Midbrain (tissue), 1 donor: Measurements from ENCODE around the gene CTNNBIP1.

ENCODE experiments used
- DNase-seq: peaks from one replicate; lab custom pipeline; 2025; lab: John Stamatoyannopoulos, UW

Gene CTNNBIP1

DNA sequence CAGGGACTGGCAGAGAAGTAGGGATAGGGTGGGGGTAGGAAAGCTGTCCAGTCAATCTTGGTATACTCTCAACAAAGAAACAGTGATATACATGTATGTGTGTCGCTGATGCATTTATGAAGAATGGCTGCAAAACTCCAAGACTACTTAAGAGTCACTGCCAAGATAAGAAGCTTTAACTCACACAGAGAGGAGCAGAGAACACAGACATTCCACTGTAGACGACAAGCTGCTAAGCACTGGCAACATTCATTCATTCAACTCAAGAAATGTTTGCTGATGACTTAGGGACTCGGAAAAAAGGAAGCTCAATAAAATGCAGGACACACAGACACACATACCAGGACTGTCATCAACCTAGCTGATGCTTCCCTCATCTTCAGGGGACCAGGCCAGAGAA, 5.5 kb downstream of the CTNNBIP1 start:
- DNase-seq = no peak

DNA sequence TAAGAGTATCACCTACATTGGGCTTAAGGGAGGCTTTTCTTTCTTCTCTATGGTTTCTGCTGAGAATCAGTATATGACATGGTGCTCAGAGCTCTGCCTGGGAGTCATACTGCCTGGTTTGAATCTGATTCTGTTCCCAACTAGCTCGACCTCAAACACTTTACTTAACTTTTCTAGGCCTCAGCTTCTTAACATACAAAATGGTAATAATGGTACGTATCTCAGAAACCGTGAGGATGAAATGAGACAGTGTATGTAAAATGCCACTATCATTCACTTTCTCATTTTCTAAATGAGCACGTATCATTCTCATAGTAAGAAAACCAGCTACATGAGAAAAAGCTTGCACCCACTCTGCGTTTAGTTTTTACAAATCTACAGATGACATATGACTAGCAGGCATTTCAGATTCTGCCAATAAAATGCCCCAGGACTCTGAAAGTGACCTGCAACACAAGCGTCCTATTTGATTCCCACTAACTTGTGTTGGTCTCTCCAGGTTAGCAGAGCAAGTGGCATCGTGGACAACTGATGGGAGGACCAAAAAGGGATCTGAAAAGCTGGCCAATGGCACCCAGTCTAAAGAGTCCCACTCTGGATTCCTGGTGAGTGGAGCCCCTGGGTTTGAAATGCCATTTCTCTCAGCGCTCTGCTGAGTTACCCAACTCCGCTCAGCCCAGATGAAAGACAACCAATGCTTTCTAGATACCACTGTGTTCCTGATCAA, 6.1 kb downstream of the CTNNBIP1 start:
- DNase-seq = no peak

DNA sequence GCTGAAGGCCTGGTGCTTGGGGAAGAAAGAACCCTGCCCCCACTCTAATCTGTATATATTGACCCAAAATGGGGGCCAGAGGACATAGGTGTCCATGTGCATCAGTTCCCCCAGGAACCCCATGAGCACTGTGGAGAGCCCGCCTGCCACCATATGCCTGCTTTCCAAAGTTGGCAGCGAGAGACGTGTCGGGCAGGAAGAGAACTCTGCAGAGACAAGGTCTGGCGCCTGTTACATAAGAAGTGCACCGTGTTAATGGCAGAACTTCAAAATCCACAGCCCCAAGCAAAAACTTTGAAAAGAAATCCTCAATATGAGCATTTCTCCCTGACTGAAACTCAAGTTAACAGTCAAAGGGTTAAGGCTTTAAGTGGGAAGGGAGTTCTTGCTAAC, 8.0 kb downstream of the CTNNBIP1 start:
- no peak for DNase-seq

DNA sequence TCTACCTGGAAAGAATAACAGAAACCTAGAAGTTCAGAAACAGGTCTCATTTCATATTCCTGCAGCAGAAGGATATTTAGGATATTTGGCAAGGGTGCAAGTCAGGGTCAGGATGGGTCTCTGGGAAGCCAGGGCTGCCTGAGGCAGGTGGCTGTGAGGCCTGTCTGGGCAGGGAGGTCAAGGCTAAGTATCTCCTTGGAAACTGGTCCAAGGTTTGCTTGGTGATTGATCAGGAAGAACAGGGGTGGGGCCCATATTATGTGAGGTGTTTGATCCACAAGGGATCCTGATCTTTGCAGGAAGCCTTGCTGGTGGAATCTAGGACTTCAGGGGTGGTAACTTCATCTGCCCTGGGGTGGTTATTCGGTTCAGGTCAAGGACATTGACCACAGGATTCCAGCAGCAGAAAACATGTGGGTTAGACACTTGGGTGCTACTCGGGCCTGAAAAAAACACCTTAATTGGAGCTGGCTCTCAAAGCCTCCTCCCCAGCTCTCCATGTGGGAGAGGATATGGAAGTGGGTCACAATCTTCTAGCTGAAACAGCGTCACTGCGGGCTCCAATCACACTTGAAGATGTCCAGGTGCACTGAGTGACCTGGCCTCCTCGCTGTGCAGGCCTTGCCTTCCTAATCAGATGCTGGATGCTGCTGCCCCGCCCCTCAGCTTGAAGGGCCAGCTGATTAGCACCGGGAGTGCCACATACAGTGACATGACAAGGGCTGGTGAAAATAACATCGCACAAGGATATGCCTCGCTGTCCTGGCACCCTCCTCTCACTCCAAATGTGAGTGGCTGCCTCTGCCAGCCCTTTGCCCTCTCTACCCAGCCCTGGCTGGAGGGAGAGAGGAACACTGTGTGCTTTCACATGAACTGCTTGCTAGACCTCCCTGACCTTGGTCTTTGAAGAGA, 8.7 kb downstream of the CTNNBIP1 start:
- no peak for DNase-seq

DNA sequence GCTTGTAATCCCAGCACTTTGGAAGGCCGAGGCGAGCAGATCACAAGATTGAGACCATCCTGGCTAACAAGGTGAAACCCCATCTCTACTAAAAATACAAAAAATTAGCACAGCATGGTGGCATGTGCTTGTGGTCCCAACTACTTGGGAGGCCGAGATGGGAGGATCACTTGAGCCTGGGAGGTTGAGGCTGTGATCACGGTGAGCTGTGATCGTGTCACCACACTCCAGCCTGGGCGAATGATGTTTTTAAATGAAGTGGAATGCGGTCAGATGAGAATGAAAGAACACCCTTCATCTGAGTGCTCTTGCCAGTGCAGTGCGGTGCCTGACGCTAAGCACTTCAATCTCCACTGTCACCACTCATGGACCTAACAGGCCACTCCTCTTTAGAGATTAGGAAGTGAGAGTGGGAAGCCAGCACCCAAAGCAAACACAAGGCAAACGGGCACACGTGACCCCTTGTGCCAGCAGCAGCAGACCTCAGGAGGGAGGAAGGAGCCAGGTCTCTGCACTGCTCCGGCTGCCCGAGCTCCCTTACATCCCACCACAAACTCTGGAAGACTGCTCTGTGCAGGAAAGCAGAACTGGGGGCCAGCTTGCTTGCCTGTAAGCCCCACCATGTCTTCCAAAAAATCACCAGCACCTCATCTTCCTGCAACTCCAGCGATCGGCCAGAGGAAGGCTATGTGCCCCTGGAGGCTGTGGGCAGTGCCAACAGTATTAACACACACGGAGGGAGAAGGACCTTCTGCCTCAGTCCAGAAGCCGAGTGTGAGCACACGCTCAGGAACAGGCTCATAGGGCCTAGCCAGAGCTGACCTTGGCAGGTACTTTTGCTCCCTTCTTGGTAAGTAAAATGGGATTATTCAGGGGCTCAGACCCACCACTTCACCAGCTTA, 9.7 kb downstream of the CTNNBIP1 start:
- peak; percentile 73 for DNase-seq

DNA sequence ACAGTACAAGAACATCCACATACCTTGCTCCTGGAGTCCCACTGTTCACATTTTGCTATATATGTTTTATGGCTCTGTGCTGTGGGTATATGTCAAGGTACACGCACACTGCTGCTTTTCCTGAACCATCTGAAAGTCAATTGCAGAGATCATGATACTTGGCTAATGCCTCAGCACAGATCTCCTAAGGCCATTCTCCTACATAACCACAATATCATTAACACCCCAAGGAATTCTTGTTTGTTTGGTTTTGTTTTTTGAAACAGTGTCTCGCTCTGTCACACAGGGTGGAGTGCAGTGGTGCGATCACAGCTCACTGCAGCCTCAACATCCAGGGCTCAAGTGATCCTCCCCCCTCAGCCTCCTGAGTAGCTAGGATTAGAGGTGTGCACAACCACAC, 16.0 kb downstream of the CTNNBIP1 start:
- DNase-seq = no peak

DNA sequence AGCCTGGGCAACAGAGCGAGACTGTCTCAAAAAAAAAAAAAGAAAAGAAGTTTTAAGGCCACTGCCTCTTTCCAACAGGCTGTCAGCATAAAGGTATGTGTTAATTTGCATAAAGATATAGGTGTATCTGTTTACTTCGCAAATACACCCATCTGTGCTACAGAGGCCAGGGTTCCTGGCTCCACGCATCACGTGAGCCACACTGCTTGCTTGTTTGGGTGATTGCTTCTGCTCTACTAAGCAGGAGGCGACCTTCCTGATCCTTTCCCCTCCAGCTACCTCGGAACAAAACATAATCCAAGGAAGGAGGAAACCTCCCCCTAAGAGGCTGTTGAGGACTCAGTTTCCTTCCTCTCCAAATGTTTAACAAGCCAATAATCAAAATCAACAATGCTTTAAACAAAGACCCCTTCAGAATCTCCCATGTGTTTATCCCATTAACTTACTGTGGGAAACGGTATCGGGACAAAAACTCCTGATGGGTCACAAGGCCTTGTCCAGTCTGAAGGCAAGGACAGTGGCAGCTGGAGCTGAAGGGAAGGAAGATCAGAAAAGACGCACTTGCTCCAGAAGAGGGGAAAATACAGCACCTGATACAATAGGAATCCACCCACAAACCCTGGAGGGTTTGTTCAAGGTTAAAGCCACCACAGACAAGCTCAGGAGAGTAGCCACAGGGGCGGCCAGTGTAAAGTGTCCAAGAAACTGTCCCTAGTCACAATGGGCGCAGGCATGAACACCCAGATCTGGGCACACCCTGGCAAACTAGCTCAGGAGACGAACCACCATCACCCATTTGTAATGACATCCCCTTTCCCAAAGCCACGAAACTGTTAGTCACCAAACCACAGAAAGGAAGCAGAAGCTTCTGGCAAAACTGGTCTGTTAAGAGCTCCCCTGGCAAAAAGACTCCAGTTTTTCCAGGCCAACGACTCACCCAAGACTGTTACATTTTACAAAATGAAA, 17.2 kb downstream of the CTNNBIP1 start:
- DNase-seq = no peak

DNA sequence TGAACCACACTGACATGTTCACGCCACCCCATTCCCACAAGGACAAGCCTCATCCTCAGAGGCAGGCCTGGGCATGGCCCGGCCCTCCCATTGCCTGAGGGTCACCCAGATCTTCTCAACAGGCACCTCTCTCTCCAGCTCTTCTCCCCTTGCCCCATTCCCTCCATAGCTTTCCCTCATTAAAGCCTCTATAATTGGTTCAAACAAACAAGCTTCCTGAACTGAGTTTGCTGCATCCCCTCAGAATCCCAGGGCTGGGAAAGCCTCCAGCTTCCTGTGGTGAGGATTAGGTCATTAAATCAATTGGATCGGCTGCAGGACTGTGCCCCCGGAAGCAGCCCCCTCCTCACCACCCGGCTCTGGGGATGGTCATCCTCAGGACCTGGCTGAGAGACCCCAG, 18.9 kb downstream of the CTNNBIP1 start:
- no peak for DNase-seq

DNA sequence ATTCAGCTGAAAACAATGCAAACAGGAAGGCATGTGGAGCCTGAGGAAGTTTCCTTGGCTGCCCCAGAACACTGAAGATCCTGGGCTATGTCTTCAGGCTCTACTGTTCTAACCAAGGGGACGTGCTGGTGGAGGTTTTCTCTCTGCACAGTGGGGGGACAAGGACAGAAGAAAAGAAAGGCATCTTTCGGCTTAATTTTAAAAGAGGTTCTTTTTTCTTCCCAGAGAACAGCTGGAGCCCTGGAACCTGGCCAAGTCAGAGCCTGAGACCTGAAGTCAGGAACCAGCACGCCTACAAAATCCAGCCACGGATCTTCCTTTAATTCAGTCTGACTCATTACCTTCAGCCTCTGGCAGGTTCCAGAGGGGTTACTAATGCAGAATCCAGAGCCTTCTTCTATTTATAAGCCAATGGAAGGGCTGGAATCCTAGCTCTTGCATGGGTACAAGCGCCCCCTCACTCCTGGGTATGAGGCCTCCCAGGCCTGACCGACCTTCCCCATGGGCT, 19.8 kb downstream of the CTNNBIP1 start:
- DNase-seq = no peak

DNA sequence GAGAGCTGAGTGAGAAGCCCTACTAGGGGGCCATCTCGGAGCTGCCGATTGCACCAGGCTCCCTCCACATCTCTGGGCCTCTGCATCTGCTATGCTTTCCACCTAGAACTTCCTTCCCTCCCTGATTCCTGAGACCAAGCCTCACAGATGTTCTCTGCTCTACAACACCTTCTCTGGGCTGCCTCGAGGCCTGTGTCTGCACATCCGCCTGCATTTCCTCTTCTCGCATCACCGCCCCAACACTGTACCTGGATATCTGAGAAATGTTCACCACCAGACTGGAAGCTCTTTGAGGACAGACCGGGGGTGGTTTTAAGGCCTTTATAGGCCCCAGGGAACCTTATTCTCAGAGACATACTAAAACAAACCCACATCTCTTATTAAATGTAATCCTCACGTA, 20.7 kb downstream of the CTNNBIP1 start:
- DNase-seq = no peak

DNA sequence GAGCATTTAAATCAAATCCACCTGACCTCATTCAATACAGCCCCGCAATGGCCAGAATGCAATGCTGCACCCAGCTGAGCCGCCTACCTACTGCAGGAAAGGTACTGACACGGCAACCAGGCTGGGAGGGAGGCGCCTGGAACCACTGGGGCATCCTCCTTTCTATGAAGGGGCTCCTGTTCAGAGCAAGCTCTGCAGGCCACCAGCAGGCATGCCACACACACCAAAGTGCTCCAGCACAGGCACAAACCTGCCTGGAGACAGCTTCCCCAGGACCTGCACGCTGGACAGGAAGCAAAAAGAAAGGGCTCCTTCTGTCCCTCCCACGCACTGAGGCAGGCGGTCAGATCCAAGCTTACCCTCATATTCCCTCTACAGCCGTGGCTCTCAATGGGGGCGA, 21.2 kb downstream of the CTNNBIP1 start:
- DNase-seq = no peak

DNA sequence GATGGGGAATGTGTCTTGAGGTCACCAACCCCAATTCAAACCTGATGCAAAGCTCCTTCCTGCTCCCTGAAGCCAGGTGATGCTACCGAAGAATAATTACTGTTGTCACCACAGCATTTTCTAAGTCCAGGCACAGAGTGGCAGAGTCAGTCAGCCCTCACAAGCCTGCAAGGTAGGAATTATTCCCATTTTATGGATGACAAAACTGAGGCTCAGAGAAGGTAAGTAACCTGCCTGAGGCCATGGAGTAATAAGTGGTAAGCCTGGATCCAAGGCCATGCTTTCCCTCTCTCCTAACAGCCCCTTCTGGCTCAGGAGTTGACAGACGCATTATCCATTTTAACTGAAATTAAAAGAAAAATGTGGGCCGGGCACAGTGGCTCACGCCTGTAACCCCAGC, 23.0 kb downstream of the CTNNBIP1 start:
- no peak for DNase-seq

DNA sequence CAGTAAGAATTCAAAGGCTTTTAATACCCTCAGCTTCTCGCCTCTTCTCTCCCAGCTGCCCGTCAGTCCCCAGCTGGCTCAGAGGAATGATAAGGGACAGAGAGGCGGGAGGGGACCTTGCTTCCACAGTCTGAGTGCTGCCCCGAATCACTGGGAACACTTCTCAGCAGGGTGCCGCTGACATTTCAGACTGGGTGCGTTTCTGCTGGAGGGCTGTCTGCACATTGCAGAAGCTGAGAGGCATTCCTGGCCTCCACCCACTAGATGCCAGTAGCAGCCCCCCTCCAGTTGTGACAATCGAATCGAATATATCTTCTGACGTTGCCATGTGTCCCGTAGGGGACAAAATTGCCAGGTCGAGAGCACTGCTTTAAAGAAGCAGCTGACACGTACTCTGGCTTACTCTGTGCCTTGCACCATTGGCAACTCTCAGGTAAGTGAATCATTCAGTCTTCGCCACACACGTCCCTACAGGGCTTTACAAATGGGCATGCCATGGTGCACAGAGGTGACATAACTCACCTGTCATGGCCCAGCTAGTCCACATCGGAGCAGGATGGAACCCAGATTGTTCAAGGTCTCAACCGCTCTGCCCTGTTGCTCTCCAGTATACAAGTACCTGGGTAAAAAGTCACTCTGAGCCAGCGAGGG, 23.9 kb downstream of the CTNNBIP1 start:
- DNase-seq = no peak

DNA sequence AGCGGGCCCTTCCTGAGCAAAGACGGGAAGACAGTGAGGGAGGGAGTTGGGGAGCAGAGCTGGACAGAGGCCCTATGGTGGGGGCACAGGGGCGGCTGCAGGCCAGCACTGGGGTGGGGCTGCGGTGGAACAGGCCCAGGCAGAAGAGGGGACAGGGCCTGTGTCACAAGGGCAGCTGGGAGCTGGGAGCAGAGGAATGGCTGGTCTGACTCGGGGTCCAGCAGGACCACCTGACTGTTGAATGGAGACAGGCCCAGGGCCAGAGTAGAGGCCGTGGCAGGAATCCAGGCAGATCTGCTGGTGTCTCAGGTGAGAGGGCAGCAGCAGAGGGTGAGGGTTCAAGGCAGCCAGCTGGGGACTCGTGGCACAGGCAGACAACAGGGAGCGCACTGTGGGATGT, 25.3 kb downstream of the CTNNBIP1 start:
- DNase-seq = no peak

DNA sequence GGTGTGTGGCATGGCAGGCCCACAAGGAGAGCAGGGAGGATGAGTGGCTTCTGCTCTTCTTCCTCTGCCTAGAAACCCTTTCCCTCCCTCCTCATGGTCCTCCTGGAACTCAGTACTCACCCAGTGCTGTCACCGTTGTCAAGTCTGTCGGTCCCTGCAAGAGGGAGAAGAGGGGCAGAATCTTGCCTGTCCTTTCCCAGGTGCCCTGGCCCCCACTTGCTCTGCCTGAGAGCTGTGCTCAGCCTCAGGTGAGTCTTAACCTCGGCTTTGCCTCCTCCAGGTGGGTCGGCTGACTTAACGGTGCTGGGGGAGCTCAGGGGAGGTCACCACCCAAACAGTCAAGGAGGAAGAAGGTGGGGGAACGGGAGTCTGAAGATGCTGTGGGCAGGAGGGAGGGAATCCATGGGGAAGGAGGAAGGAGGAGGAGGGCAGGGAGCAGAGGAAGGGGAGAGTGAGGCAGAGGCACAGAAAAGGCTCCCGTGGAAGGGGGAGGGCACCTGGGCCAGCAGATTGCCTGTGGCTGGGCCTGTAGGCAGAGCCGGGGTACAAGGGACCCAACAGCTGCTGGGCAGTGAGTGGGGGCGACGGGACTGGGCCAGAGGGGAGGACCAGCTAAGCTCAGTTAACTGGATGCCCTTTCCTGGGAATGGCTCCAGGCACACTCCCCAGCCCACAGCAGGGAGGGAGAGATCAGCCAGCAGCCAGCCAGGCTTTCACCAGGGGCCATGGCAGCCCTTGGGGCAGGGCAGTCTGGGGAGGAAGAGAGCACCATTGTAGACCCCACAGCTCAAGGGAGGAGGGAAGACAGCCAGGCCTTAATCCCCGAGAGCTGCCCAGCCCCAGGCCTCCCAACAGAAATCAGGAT, 26.3 kb downstream of the CTNNBIP1 start:
- peak; percentile 34 for DNase-seq

DNA sequence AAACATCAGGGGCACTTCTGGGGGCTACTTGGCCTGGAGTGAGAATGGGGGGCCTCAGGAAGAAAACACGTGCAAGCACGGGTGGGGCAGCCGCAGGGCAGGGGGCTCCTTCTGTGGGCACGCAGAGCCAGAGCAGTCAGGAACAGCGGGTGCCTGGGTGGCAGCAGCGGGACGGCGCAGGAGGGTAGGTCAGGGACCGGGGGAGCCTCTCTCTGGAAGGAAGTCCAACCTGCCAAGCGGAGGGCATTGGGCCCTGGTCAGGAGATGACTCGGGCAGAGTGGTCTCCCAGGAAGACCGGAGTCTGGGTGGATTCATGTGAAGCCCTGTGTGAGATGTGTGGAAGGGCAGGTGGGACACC, 27.1 kb downstream of the CTNNBIP1 start:
- DNase-seq = no peak

DNA sequence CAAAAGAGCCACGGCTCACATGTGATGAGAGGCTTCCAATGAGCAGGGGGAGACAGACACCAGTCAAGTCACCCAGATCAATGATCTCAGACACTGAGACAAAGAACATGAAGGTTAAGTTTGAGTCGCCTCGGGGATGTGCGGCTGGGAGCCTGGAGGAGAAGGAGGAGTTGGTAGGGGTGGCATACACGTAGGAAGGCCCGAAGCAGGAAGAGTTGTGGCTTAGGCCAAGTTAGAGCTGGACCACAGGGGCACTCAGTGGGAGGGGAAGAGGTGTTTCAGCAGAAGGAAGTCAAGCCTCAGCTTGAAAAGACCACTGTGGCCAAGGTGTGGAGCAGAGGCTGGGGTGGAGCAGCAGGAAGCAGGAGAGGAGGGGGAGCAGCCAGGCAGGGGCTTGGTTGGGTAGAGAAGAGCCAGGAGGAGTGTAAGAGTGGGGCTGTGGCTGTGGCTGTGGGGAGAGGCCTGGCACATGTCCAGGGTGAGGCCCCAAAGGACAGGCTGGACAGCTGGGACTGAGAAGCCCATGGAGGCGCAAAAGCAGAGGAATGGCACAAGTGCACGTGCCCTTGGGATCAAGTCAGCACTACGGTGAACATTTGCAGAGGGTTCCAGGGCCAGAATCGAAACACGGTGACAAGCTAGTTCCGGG, 27.6 kb downstream of the CTNNBIP1 start:
- no peak for DNase-seq

DNA sequence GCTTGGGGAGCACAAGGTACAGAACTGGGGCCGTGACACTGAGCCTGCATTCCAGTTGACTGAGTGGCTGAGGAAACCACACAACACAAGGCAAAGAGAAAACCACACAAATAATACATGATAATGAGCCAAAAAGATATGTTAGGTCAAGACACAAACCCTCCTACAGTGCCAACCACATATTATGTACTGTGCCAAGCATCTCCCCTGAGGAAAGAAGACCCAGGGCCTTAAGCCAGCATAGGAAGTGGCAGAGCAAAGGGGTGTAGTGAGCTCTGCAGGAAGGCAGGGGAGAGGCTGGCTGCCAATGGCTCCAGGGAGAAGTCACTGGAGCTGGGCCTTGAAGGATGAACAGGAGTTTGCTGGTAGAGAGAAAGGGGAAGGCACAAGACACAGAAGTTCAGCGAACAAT, 28.2 kb downstream of the CTNNBIP1 start:
- DNase-seq = no peak

DNA sequence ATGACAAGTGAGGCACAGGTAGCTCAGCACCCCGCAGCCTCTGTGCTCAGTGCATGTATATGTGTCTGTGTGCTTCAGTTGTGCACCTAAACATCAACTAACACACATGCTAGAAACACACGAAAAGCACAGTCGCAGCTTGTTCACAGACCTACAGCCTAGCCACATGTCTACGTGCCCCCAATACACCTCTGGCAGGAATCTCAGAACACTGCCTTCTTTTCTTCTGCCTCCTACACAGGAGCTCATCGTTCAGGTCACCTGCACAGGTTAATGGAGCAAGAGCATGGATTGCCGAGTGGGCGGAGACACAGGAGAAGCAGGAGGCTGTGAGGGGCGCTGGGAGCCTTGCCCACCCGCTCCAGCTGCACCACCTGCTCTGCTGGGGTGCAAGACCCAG, 31.7 kb downstream of the CTNNBIP1 start:
- DNase-seq = no peak
